MG63 (cell line): Measurements from ENCODE around the gene ITGA5. TPM values are rescaled to one million over a fixed set of nuclear protein-coding genes. Genes with fewer than 3 reads are reported as not detected.
"Not testable (repeated sequence)": the region's sequence is repeated elsewhere in the genome, so short reads cannot be mapped to it uniquely, and the experiment has no call there.

Source experiments
- DNase-seq: peaks from one replicate; pipeline ENCODE4 v3.0.0-alpha.2; 2020
- H3K27me3 ChIP-seq: fragments of 250-450 bp; sonication (Bioruptor Pico); 2 replicates; pipeline ENCODE4 v1.5.1; 2020; ENCODE audit warnings: mild to moderate bottlenecking, moderate library complexity
- H3K36me3 ChIP-seq: fragments of 250-450 bp; sonication (Bioruptor Pico); 2 replicates; pipeline ENCODE4 v1.5.1; 2020; ENCODE audit warnings: mild to moderate bottlenecking, moderate library complexity
- H3K4me3 ChIP-seq: fragments of 250-450 bp; sonication (Bioruptor Pico); 2 replicates; pipeline ENCODE4 v1.5.1; 2020; ENCODE audit warnings: mild to moderate bottlenecking, moderate library complexity
- H3K9me3 ChIP-seq: fragments of 250-450 bp; sonication (Bioruptor Pico); 2 replicates; pipeline ENCODE4 v1.5.1; 2020; ENCODE audit warnings: mild to moderate bottlenecking, moderate library complexity
- total RNA-seq: library from RNA; depleted of rRNA; stranded (reverse); fragments of >200 nt; shearing (Covaris generic); gene quantifications from 2 replicates; pipeline ENCODE4 v1.2.3, GENCODE V29; 2014; ENCODE audit warnings: low replicate concordance; rRNA removed

Gene ITGA5
- total RNA-seq, 1 experiment from 2014 or later = 91.5 TPM

DNA sequence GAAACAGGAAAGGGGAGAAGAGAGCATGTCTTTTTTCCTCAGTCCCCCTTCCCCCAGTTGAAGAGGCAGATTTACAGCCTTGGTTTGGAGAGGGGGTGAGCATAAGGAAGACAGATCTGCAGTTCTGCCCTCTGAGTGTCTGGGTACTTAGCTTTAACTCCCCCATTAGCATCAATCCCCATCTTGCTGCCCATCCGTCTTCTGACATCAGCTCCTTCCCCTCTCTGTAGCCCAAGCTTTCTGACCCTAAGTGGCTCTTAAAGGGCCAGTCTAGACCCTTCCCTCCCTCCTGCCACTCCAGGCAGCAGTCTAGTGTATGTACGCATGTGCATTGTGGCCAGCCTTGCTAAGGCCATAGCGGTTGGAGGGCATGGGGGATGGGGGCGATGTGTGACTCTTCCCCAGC, 62.1 kb downstream of the ITGA5 start:
- H3K9me3 ChIP-seq = no peaks in the 10 kb centered on the region
- DNase-seq = no peak
- no peak overlapping the region for H3K4me3 ChIP-seq
- H3K27me3 ChIP-seq = no peaks in the 10 kb centered on the region
- peaks cover 10% of the 10 kb centered on the region for H3K36me3 ChIP-seq

DNA sequence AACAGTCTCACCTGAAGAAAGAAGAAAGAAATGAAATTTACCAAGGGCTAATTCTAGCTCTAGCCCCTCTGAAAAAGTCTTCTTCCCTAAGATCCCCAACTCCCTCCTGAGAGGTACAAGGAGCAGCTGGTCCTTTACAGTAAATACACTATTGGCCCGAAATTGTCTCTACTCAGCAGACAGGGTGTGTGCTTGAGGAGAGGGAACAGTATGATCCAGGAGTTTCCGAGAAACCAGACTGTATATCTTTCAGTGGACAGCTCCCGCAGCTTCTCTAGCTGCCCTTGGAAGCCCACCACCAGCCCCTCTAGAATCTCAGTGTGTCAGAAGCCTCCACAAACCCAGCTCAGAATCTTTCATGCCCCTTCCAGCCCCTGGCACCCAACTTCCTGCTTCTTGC, 62.8 kb downstream of the ITGA5 start:
- Histone ChIP-seq H3K4me3 (no peak overlapping the region), H3K9me3 (no peaks in the 10 kb centered on the region), H3K36me3 (peaks cover 17% of the 10 kb centered on the region), H3K27me3 (no peaks in the 10 kb centered on the region)
- DNase-seq = no peak

DNA sequence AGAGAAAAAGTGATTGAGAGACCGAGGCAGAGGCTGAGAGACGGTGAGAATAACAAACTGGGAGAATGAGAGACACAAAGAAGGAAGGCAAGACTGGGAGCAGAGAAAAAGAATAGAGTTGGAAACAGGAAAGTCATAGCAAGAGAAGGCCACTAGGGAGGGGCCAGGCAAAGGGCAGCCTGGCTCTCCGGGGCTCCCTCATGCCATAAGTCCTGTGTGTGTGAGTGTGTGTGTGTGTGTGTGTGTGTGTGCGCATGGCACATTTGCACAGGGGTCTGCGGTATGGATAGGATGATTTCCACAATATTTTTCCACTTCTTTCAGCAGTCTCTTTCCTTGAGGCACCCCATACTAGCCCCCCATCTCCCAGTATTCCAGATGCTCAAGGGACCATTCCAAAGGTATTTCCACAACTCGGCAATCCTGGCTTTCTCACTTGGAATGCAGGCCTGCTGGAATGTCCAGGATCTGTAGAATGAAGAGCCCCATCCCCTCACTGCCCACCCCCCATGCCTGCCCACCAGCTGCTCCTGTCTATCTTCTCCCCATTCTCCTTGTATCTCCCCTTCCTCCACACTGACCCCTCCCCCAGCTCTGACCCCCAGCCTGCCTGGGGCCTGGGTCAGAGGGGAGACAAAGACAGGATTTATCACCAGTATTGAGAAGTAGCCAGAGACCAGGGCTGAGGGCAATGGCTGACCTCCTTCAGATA, 63.8 kb downstream of the ITGA5 start:
- H3K27me3 ChIP-seq = no peaks in the 10 kb centered on the region
- H3K9me3 ChIP-seq = no peaks in the 10 kb centered on the region
- DNase-seq = no peak
- H3K4me3 ChIP-seq = no peak overlapping the region
- peaks cover 27% of the 10 kb centered on the region for H3K36me3 ChIP-seq

DNA sequence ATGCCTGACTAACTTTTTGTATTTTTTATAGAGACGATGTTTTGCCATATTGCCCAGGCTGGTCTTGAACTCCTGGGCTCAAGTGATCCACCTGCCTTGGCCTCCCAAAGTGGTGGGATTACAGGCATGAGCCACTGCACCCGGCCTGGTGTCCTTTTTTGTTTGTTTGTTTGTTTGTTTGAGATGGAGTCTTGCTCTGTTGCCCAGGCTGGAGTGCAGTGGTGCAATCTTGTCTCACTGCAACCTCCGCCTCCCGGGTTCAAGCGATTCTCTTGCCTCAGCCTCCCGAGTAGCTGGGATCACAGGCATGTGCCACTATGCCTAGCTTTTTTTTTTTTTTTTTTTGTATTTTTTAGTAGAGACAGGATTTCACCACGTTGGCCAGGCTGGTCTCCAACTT, 64.8 kb downstream of the ITGA5 start:
- not testable (repeated sequence) for H3K9me3 ChIP-seq, H3K4me3 ChIP-seq, DNase-seq, H3K27me3 ChIP-seq
- H3K36me3 ChIP-seq = peaks cover 36% of the 10 kb centered on the region

DNA sequence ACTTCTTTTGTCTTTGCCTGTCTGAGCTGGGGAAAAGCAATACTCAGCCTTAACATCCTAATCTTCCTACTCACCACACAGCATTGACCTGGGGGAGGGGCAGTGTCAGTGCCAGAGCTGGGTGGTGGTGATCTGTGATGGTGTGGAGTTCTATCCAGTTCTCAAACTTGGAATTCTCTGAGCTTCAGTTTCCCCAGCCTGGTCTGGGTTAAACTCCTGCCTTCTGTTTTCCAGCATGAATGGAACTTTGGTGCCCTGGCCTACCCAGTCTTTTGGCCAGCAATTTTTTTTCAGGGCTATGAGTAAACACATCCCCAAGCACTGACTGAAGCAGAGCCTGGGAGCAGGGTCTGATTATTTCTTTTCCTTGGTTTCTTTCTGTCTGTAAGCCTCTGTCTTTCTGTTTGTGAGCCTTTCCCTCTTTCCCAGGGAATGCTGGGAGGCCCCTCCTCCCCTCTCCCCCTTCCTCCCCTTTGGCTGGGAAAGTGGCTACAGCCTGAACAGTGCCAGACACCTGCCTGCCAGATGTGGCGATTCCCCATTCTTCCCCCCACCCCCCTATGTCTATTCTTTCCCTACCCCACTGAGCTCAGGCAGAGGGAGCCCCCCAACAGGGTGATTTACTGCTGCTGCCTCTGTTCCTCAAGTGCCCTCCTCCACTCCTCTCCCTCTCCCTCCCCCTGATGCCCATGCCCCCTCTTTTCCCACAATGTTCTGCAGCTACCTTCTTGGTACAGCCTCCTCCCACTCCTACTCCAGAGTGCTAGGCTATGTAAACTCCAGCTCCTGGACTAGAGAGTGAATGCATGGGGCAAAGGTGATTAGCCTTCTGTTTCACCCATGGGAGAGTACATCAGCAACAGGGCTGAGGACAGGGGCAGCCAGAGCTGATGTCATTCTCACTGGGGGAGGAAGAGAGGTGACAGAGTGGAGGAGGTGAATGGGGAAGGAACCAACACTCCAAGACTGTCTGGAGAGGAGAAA, 65.9 kb downstream of the ITGA5 start:
- no peak for DNase-seq
- Histone ChIP-seq H3K4me3 (no peak overlapping the region), H3K36me3 (peaks cover 47% of the 10 kb centered on the region), H3K9me3 (no peaks in the 10 kb centered on the region), H3K27me3 (no peaks in the 10 kb centered on the region)

DNA sequence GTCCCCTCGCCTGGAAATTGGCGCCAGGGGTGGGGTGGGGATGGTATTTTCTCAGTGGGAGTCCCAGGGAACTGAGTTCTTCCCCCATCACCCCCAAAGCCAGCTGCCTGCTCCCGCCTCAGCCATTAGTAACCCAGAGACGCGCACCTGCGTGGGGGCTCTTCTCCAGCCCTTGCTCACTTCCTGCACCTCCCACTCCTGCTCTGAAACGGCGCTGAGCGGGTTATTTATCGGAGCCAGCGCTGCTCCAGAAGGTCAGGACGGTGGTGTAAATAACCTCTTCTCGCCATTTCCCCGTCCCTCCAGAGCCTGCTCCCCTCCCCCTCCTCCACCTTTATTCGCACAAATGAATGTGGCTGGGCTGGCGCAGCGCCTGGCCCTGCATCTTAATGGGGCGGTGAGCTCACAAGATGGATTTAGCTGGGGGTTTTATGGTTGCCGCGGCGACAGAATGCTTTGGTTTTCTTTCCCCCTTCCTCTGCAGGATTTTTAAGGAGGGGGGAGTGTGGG, 67.0 kb downstream of the ITGA5 start:
- H3K4me3 ChIP-seq = no peak overlapping the region
- H3K36me3 ChIP-seq = peaks cover 58% of the 10 kb centered on the region
- no peaks in the 10 kb centered on the region for H3K27me3 ChIP-seq
- DNase-seq = no peak
- no peaks in the 10 kb centered on the region for H3K9me3 ChIP-seq

DNA sequence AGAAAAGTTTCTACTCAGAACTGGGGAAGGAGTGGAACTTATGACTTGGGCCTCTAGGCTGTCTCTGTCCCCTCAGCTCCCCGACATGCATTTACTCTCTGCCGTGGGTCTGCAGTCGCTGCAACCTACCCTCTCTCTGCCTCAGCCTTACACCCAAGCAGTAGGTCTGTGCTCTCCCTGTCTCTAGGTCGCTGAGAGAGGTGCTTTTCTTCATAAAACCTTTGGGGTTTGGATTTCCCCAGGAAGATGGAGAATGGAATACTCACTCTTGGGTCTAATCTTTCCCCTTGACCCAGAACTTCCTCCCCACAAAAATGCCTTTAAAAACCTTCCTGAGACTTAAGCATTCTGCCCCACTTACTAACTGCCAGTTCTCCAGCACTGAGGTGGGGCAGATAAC, 67.7 kb downstream of the ITGA5 start:
- no peak overlapping the region for H3K4me3 ChIP-seq
- no peaks in the 10 kb centered on the region for H3K27me3 ChIP-seq
- no peak for DNase-seq
- H3K9me3 ChIP-seq = no peaks in the 10 kb centered on the region
- H3K36me3 ChIP-seq = peaks cover 66% of the 10 kb centered on the region

DNA sequence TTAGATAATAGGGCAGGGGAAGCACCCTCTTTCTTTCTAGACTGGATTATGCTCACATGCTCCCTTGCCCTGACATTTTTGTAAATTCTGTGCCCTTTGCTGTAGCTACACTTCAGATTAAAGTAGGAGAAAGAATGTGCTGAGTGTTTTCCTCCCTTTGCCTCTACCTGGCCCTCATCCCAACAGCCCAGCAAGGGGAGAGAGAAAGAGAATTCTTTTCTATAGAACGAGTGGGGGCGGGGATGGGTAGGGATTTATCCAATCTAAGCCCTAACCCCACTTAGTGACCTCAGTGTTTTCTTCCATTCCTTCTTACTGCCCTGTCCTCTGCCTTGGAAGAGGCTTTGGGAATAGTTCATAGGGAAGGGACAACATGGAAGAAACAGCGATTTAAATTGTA, 68.3 kb downstream of the ITGA5 start:
- Histone ChIP-seq H3K36me3 (peaks cover 67% of the 10 kb centered on the region), H3K27me3 (no peaks in the 10 kb centered on the region), H3K9me3 (no peaks in the 10 kb centered on the region), H3K4me3 (no peak overlapping the region)
- DNase-seq = no peak

DNA sequence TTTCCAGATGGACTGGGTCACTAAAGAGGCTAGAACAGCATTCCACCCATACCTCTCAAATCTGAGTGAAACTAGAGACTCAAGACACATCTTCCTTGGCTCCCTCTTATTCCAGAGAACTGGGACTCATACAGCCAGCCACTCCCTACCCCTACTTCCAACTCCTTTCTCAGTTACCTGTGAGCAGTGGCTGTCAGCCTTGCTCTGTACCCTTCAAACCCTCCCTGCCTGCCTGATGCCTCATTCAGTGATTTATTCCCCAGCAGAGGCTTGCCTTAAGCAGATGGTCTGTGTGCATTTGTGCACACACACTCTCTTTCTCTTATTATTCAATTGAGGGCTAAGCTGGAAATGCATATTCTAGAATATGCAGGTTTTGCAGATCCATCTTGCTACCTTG, 69.4 kb downstream of the ITGA5 start:
- no peaks in the 10 kb centered on the region for H3K9me3 ChIP-seq
- H3K36me3 ChIP-seq = peaks cover 76% of the 10 kb centered on the region
- no peak for DNase-seq
- H3K4me3 ChIP-seq = no peak overlapping the region
- H3K27me3 ChIP-seq = no peaks in the 10 kb centered on the region

DNA sequence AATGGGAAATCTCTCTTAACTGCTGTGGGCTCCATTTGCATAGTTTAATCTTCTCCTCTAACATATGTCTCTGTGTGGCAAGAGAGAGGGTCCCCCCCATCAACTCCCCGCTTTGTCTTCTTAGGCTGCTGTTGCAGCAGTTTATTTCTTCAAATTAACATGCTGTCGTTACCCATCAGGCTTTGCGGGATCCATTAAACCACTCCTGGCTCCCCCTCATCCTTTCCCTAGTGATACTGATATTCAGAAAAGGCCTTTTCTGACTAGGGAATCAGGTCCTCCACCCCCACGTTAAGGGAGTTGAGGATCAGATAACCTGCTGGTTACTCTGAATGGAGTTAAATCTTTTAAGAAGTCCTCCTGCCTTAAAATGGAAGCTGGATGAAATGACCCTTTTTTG, 70.0 kb downstream of the ITGA5 start:
- H3K9me3 ChIP-seq = no peaks in the 10 kb centered on the region
- no peak for DNase-seq
- H3K27me3 ChIP-seq = no peaks in the 10 kb centered on the region
- no peak overlapping the region for H3K4me3 ChIP-seq
- H3K36me3 ChIP-seq = peaks cover 79% of the 10 kb centered on the region

Other genes with a start within 250 kb of the ITGA5 start
- 33.1 and 48.3 TPM in 2 replicates for gene SMUG1, start 230.3 kb downstream of the ITGA5 start, total RNA-seq
- gene CBX5, start 139.1 kb downstream of the ITGA5 start, total RNA-seq = 20.5 and 26.6 TPM in 2 replicates
- gene HNRNPA1, start 138.5 kb downstream of the ITGA5 start, total RNA-seq = 84.7 and 146 TPM in 2 replicates
- 0.13 TPM in 1 of 2 replicates, not detected in the other for gene NFE2, start 118.3 kb downstream of the ITGA5 start, total RNA-seq
- 243 and 381 TPM in 2 replicates for gene COPZ1, start 94.1 kb downstream of the ITGA5 start, total RNA-seq
- gene GPR84, start 54.8 kb downstream of the ITGA5 start, total RNA-seq = not detected in 2 replicates
- gene ZNF385A, start 34.5 kb downstream of the ITGA5 start, total RNA-seq = 0.89 TPM in 1 of 2 replicates, not detected in the other
- not detected in 2 replicates for gene GTSF1, start 54.3 kb upstream of the ITGA5 start, total RNA-seq
- 0.07 and 0.23 TPM in 2 replicates for gene NCKAP1L, start 78.5 kb upstream of the ITGA5 start, total RNA-seq
- not detected in 2 replicates for gene PDE1B, start 130.3 kb upstream of the ITGA5 start, total RNA-seq
- not detected in 2 replicates for gene PPP1R1A, start 169.4 kb upstream of the ITGA5 start, total RNA-seq
- not detected in 2 replicates for gene LACRT, start 215.6 kb upstream of the ITGA5 start, total RNA-seq
- not detected in 2 replicates for gene DCD, start 229.1 kb upstream of the ITGA5 start, total RNA-seq